SK-N-SH (cell line): ENCODE data around the gene FAHD1. TPM values are rescaled to one million over a fixed set of nuclear protein-coding genes. Genes with fewer than 3 reads are reported as not detected.

Experiments used
- CTCF ChIA-PET: fragments of 300-600, 350-600 bp; formaldehyde crosslinking; extraction: SDS; loops from one replicate; lab custom pipeline; 2021; lab: Yijun Ruan, JAX
- POLR2A ChIA-PET: fragments of 350-600 bp; sonication (Branson Sonifier 250); formaldehyde crosslinking; extraction: SDS; loops from one replicate; lab custom pipeline; 2020; ENCODE audit warnings: antibody characterized with exemption, inconsistent platforms; lab: Yijun Ruan, JAX
- DNase-seq: peaks from one replicate; pipeline ENCODE4 v3.0.0; 2012
- H2AFZ ChIP-seq: fragments of 200-600 bp; sonication (generic); 2 replicates; pipeline ENCODE4 v1.8.1; 2016; ENCODE audit warnings: antibody characterized with exemption, mild to moderate bottlenecking, low read depth
- H3F3A ChIP-seq: fragments of 200-600 bp; sonication (generic); replicated peaks from 2 replicates; pipeline ENCODE3; 2016; ENCODE audit warnings: antibody characterized with exemption, mild to moderate bottlenecking; ENCODE audit not compliant: insufficient read depth
- H3K27ac ChIP-seq, 2 experiments: fragments of 200-500 bp in 1 of 2; fragments of 200-600 bp in 1 of 2; sonication (Bioruptor generic) in 1 of 2; sonication (generic), shearing (Covaris generic) in 1 of 2; 2 replicates each; pipeline versions ENCODE4 v1.5.1 to v1.6.1; 2014 to 2016; ENCODE audit warnings: low read depth in 2 of 2, inconsistent platforms in 1 of 2, low read length in 1 of 2, mild to moderate bottlenecking in 1 of 2, mixed read lengths in 1 of 2
- H3K27me3 ChIP-seq: fragments of 200-600 bp; sonication (generic), shearing (Covaris generic); 2 replicates; pipeline ENCODE4 v1.6.1; 2016; ENCODE audit warnings: mixed run types; ENCODE audit not compliant: insufficient read depth
- H3K36me3 ChIP-seq, 2 experiments: fragments of 200-500 bp in 1 of 2; fragments of 200-600 bp in 1 of 2; sonication (Bioruptor generic) in 1 of 2; sonication (generic) in 1 of 2; replicated peaks in 1 of 2; 2 replicates each; pipeline versions ENCODE3 to v1.5.1; 2014 to 2016; ENCODE audit warnings: low read length in 1 of 2, mild to moderate bottlenecking in 1 of 2; ENCODE audit not compliant: insufficient read depth in 2 of 2, control insufficient read depth in 1 of 2
- H3K4me1 ChIP-seq, 2 experiments: fragments of 200-500 bp in 1 of 2; fragments of 200-600 bp in 1 of 2; sonication (Bioruptor generic) in 1 of 2; sonication (generic), shearing (Covaris generic) in 1 of 2; 2 replicates each; pipeline versions ENCODE4 v1.5.1 to v1.6.1; 2014 to 2016; ENCODE audit warnings: low read depth in 1 of 2, low read length in 1 of 2, mixed run types in 1 of 2; ENCODE audit not compliant: insufficient read depth in 2 of 2, control insufficient read depth in 1 of 2
- H3K4me2 ChIP-seq: fragments of 200-600 bp; sonication (generic), shearing (Covaris generic); 2 replicates; pipeline ENCODE4 v1.6.1; 2017; ENCODE audit warnings: mixed run types
- H3K4me3 ChIP-seq, 2 experiments: fragments of 200-500 bp in 1 of 2; fragments of 200-600 bp in 1 of 2; sonication (Bioruptor generic) in 1 of 2; sonication (generic), shearing (Covaris generic) in 1 of 2; 2 replicates each; pipeline versions ENCODE4 v1.5.1 to v1.8.1; 2014 to 2016; ENCODE audit warnings: low read depth in 2 of 2, inconsistent platforms in 1 of 2, low read length in 1 of 2, mild to moderate bottlenecking in 1 of 2, mixed read lengths in 1 of 2, moderate library complexity in 1 of 2
- H3K79me2 ChIP-seq: fragments of 200-600 bp; sonication (generic); 2 replicates; pipeline ENCODE4 v1.8.1; 2017; ENCODE audit warnings: mild to moderate bottlenecking; ENCODE audit not compliant: insufficient read depth
- H3K9ac ChIP-seq: fragments of 200-600 bp; sonication (generic); 2 replicates; pipeline ENCODE4 v1.6.1; 2017; ENCODE audit warnings: mixed run types
- H3K9me2 ChIP-seq: fragments of 200-600 bp; sonication (generic); 2 replicates; pipeline ENCODE4 v1.6.1; 2017; ENCODE audit warnings: mixed run types
- H3K9me3 ChIP-seq: fragments of 200-600 bp; sonication (generic); 2 replicates; pipeline ENCODE4 v1.6.1; 2017; ENCODE audit warnings: mixed run types, mild to moderate bottlenecking, moderate library complexity
- H4K20me1 ChIP-seq: fragments of 200-600 bp; sonication (generic); 2 replicates; pipeline ENCODE4 v1.6.1; 2017; ENCODE audit warnings: mild to moderate bottlenecking, mixed run types; ENCODE audit not compliant: insufficient read depth
- CTCF ChIP-seq: fragments of 200-600 bp; sonication (generic); IDR thresholded peaks from 2 replicates; pipeline ENCODE4 v1.6.1; 2017; ENCODE audit warnings: antibody characterized with exemption, mild to moderate bottlenecking, moderate library complexity
- EZH2phosphoT487 ChIP-seq: fragments of 200-600 bp; sonication (generic); IDR thresholded peaks from 2 replicates; pipeline ENCODE4 v1.6.1; 2017; ENCODE audit warnings: low read depth, mixed run types, mild to moderate bottlenecking, antibody characterized with exemption, moderate library complexity, borderline replicate concordance
- FOSL2 ChIP-seq: IDR thresholded peaks from 2 replicates; pipeline ENCODE4 v1.4.0; 2012; ENCODE audit warnings: low read depth, mild to moderate bottlenecking, moderate library complexity, borderline replicate concordance
- RAD21 ChIP-seq: IDR thresholded peaks from 2 replicates; pipeline ENCODE4 v1.6.1; 2012; ENCODE audit warnings: mild to moderate bottlenecking, low read length
- SMC3 ChIP-seq: IDR thresholded peaks from 2 replicates; pipeline ENCODE4 v1.6.1; 2012; ENCODE audit warnings: low read depth, low read length, improper control_type of control experiment
- whole genome bisulfite sequencing: methylation state at CpG from one replicate; pipeline ENCODE4 v1.1.6; 2017; ENCODE audit warnings: low lambda C conversion rate; 5-methylcytosine and 5-hydroxymethylcytosine counted together
- polyA plus RNA-seq, 3 experiments: library from polyadenylated mRNA; depleted of rRNA; stranded (reverse); fragments of >200 nt; gene quantifications; 2 replicates each; pipeline ENCODE4 v1.2.3, GENCODE V29; 2012
- TF ChIP-seq, protein P1 (sequence below): IDR thresholded peaks from 2 replicates; pipeline ENCODE4; 2012

Gene FAHD1
- polyA plus RNA-seq, 1 of the 3 experiments (the other 2 are of a cell fraction): 59.0 TPM

DNA sequence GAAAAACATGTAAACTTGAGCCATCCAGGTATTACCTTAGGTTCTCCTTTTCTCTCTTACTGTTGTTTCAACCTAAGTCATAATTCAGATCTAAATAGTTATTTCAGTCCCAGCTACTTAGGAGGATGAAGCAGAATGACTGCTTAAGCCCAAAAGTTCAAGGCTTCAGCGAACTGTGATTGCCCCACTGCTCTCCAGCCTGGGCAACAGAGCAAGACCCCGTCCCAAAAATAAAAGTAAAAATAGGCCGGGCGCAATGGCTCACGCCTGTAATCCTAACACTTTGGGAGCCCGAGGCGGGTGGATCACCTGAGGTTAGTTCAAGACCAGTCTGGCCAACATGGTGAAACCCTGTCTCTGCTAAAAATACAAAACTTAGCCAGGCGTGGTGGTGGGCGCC is 35.4 kb downstream of the FAHD1 start:
- Histone ChIP-seq H4K20me1 (no peaks in the 10 kb centered on the region), H3K27me3 (no peaks in the 10 kb centered on the region; the same call in 1 of the 2 replicates), H3K4me1 (no peaks in the 10 kb centered on the region; a peak in 1 of 4 replicates), H3K27ac (no peak overlapping the region), H3K4me3 (no peak overlapping the region), H3K9me3 (no peaks in the 10 kb centered on the region), H3K36me3 (no peaks in the 10 kb centered on the region), H3F3A (no peaks in the 10 kb centered on the region), H3K4me2 (no peak overlapping the region), H3K9me2 (no peaks in the 10 kb centered on the region), H3K9ac (no peak overlapping the region), H2AFZ (no peak overlapping the region), H3K79me2 (no peaks in the 10 kb centered on the region)
- TF ChIP-seq EZH2phosphoT487 (no peak), FOSL2 (no peak)
- DNase-seq: no peak
- CTCF ChIA-PET: interaction anchor here (0.8 to 12.8 kb wide), 11 partner anchors 10 to 120 kb away, joined by 3 to 137 read pairs (median 4); partner anchors contain the start of gene NDUFB10
- WGBS: 65% methylated on average over 9 of the region's 9 CpGs
- POLR2A ChIA-PET: no interaction called here

DNA sequence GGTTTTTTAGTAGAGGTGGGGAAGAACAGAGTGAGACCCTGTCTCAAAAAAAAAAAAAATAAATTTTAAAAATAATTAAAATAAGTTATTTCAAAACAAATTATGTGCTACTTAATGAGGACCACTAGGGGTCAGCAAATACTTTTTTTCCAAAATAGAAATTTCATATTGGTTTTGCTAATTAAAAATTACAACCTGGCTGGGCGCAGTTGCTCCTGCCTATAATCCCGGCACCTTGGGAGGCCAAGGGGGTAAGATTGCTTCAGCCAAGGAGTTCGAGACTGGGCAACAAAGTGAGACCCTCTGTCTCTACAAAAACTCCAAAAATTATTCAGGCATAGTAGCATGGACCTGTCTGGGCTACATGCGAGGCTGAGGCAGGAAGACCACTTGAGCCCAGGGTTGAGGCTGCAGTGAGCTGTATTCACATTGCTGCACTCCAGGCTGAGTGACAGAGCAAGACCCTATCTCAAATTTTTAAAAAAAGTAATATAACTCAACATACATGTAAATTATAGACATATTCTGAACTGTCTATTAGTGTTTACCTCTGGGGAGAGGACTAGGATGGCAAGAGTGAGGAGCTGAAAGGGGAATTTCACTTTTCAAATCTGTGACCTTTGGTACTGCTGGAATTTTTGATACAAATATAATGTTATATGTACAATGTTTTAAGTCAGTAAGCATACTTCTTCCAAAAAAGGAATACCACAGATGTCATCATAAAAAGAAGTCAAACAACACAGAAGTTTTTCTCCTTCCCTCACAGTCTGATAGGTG is 36.9 kb downstream of the FAHD1 start:
- ChIA-PET CTCF (interaction anchor here (0.7 to 12.8 kb wide), 21 partner anchors 11 to 367 kb away, joined by 3 to 137 read pairs (median 5); no protein-coding TSS in a partner anchor), POLR2A (no interaction called here)
- Histone ChIP-seq H3K79me2 (no peaks in the 10 kb centered on the region), H4K20me1 (no peaks in the 10 kb centered on the region), H3K4me2 (no peak overlapping the region), H3K4me1 (no peaks in the 10 kb centered on the region; a peak in 1 of 4 replicates), H3K27me3 (no peaks in the 10 kb centered on the region; the same call in 1 of the 2 replicates), H3K27ac (no peak overlapping the region), H3K36me3 (no peaks in the 10 kb centered on the region), H3K9me3 (no peaks in the 10 kb centered on the region), H3K9me2 (no peaks in the 10 kb centered on the region), H3F3A (no peaks in the 10 kb centered on the region), H3K9ac (no peak overlapping the region), H2AFZ (no peak overlapping the region), H3K4me3 (no peak overlapping the region)
- DNase-seq: peak; percentile 44
- 18% methylated on average over 4 of the region's 4 CpGs for WGBS
- peak; percentile 70 for TF ChIP-seq RAD21
- TF ChIP-seq, protein P1, sequence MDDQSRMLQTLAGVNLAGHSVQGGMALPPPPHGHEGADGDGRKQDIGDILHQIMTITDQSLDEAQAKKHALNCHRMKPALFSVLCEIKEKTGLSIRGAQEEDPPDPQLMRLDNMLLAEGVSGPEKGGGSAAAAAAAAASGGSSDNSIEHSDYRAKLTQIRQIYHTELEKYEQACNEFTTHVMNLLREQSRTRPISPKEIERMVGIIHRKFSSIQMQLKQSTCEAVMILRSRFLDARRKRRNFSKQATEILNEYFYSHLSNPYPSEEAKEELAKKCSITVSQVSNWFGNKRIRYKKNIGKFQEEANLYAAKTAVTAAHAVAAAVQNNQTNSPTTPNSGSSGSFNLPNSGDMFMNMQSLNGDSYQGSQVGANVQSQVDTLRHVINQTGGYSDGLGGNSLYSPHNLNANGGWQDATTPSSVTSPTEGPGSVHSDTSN: no peak
- TF ChIP-seq CTCF: peak; percentile 60
- peak; percentile 37 for TF ChIP-seq SMC3
